Activated T-helper 2 cell treated with anti-CD3 and anti-CD28 coated beads, Interferon-gamma antibody, Interleukin-2, Interleukin-4, amounts not matched to agents 10 μg/mL and 5 μg/mL and 100 μg/mL, durations not matched to agents 14 hours and 24 hours and 36 hours (primary cell): Measurements from ENCODE around the gene KCNH5. TPM values are rescaled to one million over a fixed set of nuclear protein-coding genes. Genes with fewer than 3 reads are reported as not detected.

Experiments used
- DNase-seq: peaks from one replicate; pipeline ENCODE4 v3.0.0; 2021; ENCODE audit warnings: low spot score
- H3K27ac Mint-ChIP-seq: one replicate; pipeline ENCODE4 v1.8.0; 2021; ENCODE audit warnings: mixed read lengths
- H3K27me3 Mint-ChIP-seq: one replicate; pipeline ENCODE4 v1.8.0; 2021; ENCODE audit warnings: low read depth, mixed read lengths
- H3K36me3 Mint-ChIP-seq: one replicate; pipeline ENCODE4 v1.8.0; 2021; ENCODE audit warnings: low read depth, mixed read lengths
- H3K4me1 Mint-ChIP-seq: one replicate; pipeline ENCODE4 v1.8.0; 2021; ENCODE audit warnings: low read depth, mixed read lengths
- H3K4me3 Mint-ChIP-seq: one replicate; pipeline ENCODE4 v1.8.0; 2021; ENCODE audit warnings: low read depth, mild to moderate bottlenecking, moderate library complexity, mixed read lengths
- H3K9me3 Mint-ChIP-seq: one replicate; pipeline ENCODE4 v1.8.0; 2021; ENCODE audit warnings: mixed read lengths
- intact Hi-C: fragments of 100-400 bp; cut with micrococcal nuclease; formaldehyde crosslinking; loops from one replicate; pipeline ENCODE4 v1.15.1; 2023
- total RNA-seq: library from RNA; stranded (reverse); gene quantifications from 2 replicates; pipeline ENCODE4 v1.2.3, GENCODE V29; 2022

KCNH5 gene
- total RNA-seq = not detected in 2 replicates

GRCh38 chr14:63045234-63045611 lies at the start of gene KCNH5:
Gene KCNH5, minus strand, starts transcription at chr14:63045458. Its CDS starts 272 bp downstream, at chr14:63045186.
- H3K9me3 Mint-ChIP-seq = no peaks in the 10 kb centered on the region
- H3K4me1 Mint-ChIP-seq = no peaks in the 10 kb centered on the region
- no peak for DNase-seq
- intact Hi-C loops = no loop called here
- no peaks in the 10 kb centered on the region for H3K36me3 Mint-ChIP-seq
- peaks cover 40% of the 10 kb centered on the region for H3K27me3 Mint-ChIP-seq
- no peak within 1 kb of the TSS for H3K4me3 Mint-ChIP-seq
- H3K27ac Mint-ChIP-seq = no peak within 1 kb of the TSS

- H3K4me1 Mint-ChIP-seq = no peaks in the 10 kb centered on the region
- no peak for DNase-seq
- H3K27me3 Mint-ChIP-seq = no peaks in the 10 kb centered on the region
- H3K27ac Mint-ChIP-seq = no peak overlapping the region
- no peak overlapping the region for H3K4me3 Mint-ChIP-seq
- no peaks in the 10 kb centered on the region for H3K9me3 Mint-ChIP-seq
- H3K36me3 Mint-ChIP-seq = no peaks in the 10 kb centered on the region
- intact Hi-C loops = no loop called here
These were observed 46.2 kb upstream of the KCNH5 start for GRCh38 chr14:63091394-63091996.

GRCh38 chr14:63088865-63089264 lies 43.6 kb upstream of the KCNH5 start:
- no peak for DNase-seq
- intact Hi-C loops = no loop called here
- H3K36me3 Mint-ChIP-seq = no peaks in the 10 kb centered on the region
- H3K4me3 Mint-ChIP-seq = no peak overlapping the region
- H3K27ac Mint-ChIP-seq = no peak overlapping the region
- H3K4me1 Mint-ChIP-seq = no peaks in the 10 kb centered on the region
- H3K27me3 Mint-ChIP-seq = no peaks in the 10 kb centered on the region
- no peaks in the 10 kb centered on the region for H3K9me3 Mint-ChIP-seq

- intact Hi-C loops = no loop called here
- Mint-ChIP-seq H3K4me1 (no peaks in the 10 kb centered on the region), H3K4me3 (no peak overlapping the region)
These were observed 33.3 kb upstream of the KCNH5 start for GRCh38 chr14:63078569-63078968.

GRCh38 chr14:63076488-63076887 lies 31.2 kb upstream of the KCNH5 start:
- no peak for DNase-seq
- intact Hi-C loops = no loop called here
- Mint-ChIP-seq H3K36me3 (no peaks in the 10 kb centered on the region), H3K4me3 (no peak overlapping the region), H3K4me1 (no peaks in the 10 kb centered on the region), H3K9me3 (peaks cover 6% of the 10 kb centered on the region), H3K27ac (no peak overlapping the region), H3K27me3 (no peaks in the 10 kb centered on the region)

More at GRCh38 chr14:63078569-63078968, 33.3 kb upstream of the KCNH5 start:
- Mint-ChIP-seq H3K9me3 (no peaks in the 10 kb centered on the region), H3K27ac (no peak overlapping the region), H3K27me3 (no peaks in the 10 kb centered on the region), H3K36me3 (no peaks in the 10 kb centered on the region)
- no peak for DNase-seq

- Mint-ChIP-seq H3K36me3 (no peaks in the 10 kb centered on the region), H3K27me3 (no peaks in the 10 kb centered on the region), H3K27ac (no peak overlapping the region), H3K4me3 (no peak overlapping the region), H3K9me3 (no peaks in the 10 kb centered on the region), H3K4me1 (no peaks in the 10 kb centered on the region)
- intact Hi-C loops = no loop called here
- no peak for DNase-seq
These were observed 10.4 kb upstream of the KCNH5 start for GRCh38 chr14:63055631-63056030.

- peaks cover 15% of the 10 kb centered on the region for H3K27me3 Mint-ChIP-seq
These were observed 6.7 kb upstream of the KCNH5 start for GRCh38 chr14:63051992-63052391.

GRCh38 chr14:63051301-63051700 lies 6.0 kb upstream of the KCNH5 start:
- intact Hi-C loops = no loop called here
- H3K27me3 Mint-ChIP-seq = peaks cover 21% of the 10 kb centered on the region
- H3K9me3 Mint-ChIP-seq = no peaks in the 10 kb centered on the region
- H3K4me1 Mint-ChIP-seq = no peaks in the 10 kb centered on the region
- no peak for DNase-seq
- no peak overlapping the region for H3K4me3 Mint-ChIP-seq
- H3K36me3 Mint-ChIP-seq = no peaks in the 10 kb centered on the region
- no peak overlapping the region for H3K27ac Mint-ChIP-seq

More at GRCh38 chr14:63051992-63052391, 6.7 kb upstream of the KCNH5 start:
- Mint-ChIP-seq H3K27ac (no peak overlapping the region), H3K4me1 (no peaks in the 10 kb centered on the region), H3K9me3 (no peaks in the 10 kb centered on the region), H3K36me3 (no peaks in the 10 kb centered on the region), H3K4me3 (no peak overlapping the region)
- intact Hi-C loops = no loop called here
- no peak for DNase-seq

- Mint-ChIP-seq H3K36me3 (no peaks in the 10 kb centered on the region), H3K27me3 (peaks cover 24% of the 10 kb centered on the region), H3K4me1 (no peaks in the 10 kb centered on the region), H3K27ac (no peak overlapping the region), H3K9me3 (no peaks in the 10 kb centered on the region), H3K4me3 (no peak overlapping the region)
- intact Hi-C loops = no loop called here
- no peak for DNase-seq
These were observed 5.4 kb upstream of the KCNH5 start for GRCh38 chr14:63050694-63051093.

- intact Hi-C loops = no loop called here
- no peaks in the 10 kb centered on the region for H3K36me3 Mint-ChIP-seq
- no peaks in the 10 kb centered on the region for H3K9me3 Mint-ChIP-seq
- DNase-seq = no peak
- no peaks in the 10 kb centered on the region for H3K4me1 Mint-ChIP-seq
- no peak overlapping the region for H3K4me3 Mint-ChIP-seq
- H3K27me3 Mint-ChIP-seq = peaks cover 40% of the 10 kb centered on the region
- H3K27ac Mint-ChIP-seq = no peak overlapping the region
These were observed 1.3 kb upstream of the KCNH5 start for GRCh38 chr14:63046339-63047268.

- H3K4me1 Mint-ChIP-seq = no peaks in the 10 kb centered on the region
- no peak overlapping the region for H3K27ac Mint-ChIP-seq
- H3K4me3 Mint-ChIP-seq = no peak overlapping the region
- DNase-seq = no peak
- no peaks in the 10 kb centered on the region for H3K36me3 Mint-ChIP-seq
- peaks cover 40% of the 10 kb centered on the region for H3K27me3 Mint-ChIP-seq
- no peaks in the 10 kb centered on the region for H3K9me3 Mint-ChIP-seq
- intact Hi-C loops = no loop called here
These were observed 508 bp upstream of the KCNH5 start for GRCh38 chr14:63045612-63046320.

GRCh38 chr14:63039866-63040265 lies 5.4 kb downstream of the KCNH5 start:
- intact Hi-C loops = no loop called here
- H3K4me1 Mint-ChIP-seq = no peaks in the 10 kb centered on the region
- H3K27me3 Mint-ChIP-seq = peaks cover 16% of the 10 kb centered on the region

GRCh38 chr14:63032641-63033040 lies 12.6 kb downstream of the KCNH5 start:
- intact Hi-C loops = no loop called here
- no peaks in the 10 kb centered on the region for H3K4me1 Mint-ChIP-seq
- DNase-seq = no peak
- H3K27me3 Mint-ChIP-seq = no peaks in the 10 kb centered on the region
- H3K9me3 Mint-ChIP-seq = no peaks in the 10 kb centered on the region
- H3K27ac Mint-ChIP-seq = no peak overlapping the region
- H3K36me3 Mint-ChIP-seq = no peaks in the 10 kb centered on the region
- no peak overlapping the region for H3K4me3 Mint-ChIP-seq

More at GRCh38 chr14:63039866-63040265, 5.4 kb downstream of the KCNH5 start:
- Mint-ChIP-seq H3K27ac (no peak overlapping the region), H3K9me3 (no peaks in the 10 kb centered on the region), H3K4me3 (no peak overlapping the region), H3K36me3 (no peaks in the 10 kb centered on the region)
- no peak for DNase-seq
